ENCODE data around the gene TMEM272.

TMEM272 gene

DNA sequence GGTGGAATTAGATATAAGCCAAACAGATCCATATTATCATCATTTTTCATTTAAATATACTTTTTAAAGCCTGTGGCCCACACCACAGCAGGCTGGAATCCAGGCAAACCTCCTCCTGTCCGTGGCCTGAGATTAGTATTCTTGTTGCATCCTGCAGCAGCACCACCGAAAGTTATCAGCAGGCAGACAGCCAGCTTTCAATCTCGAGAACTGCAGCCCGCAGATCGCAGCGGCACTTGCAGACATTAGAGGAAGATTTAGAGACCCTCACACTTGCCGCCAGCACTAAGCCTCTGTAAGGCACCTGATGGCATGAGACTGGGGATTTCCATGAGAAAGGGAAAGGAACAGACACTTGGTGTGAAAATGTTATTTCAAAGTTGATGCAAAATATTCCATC lies 48.4 kb downstream of the TMEM272 start:
- no peak overlapping the region for H3K4me3 ChIP-seq (ENCODE audit: low read length)
- peaks cover 6% of the 10 kb centered on the region for H3K4me1 ChIP-seq (ENCODE audit: control insufficient read depth, insufficient read depth, low read length)
- H3K27me3 ChIP-seq (ENCODE audit: control insufficient read depth, insufficient read depth, low read length), result no peaks in the 10 kb centered on the region
- no peak overlapping the region for H3K9ac ChIP-seq (ENCODE audit: low read length)
- H3K36me3 ChIP-seq (ENCODE audit: control insufficient read depth, insufficient read depth, low read length), result no peaks in the 10 kb centered on the region
- no peaks in the 10 kb centered on the region for H3K9me3 ChIP-seq (ENCODE audit: control insufficient read depth, low read length)

- no peaks in the 10 kb centered on the region for H3K36me3 ChIP-seq (ENCODE audit: control insufficient read depth, insufficient read depth, low read length)
- H3K9me3 ChIP-seq (ENCODE audit: control insufficient read depth, low read length), result no peaks in the 10 kb centered on the region
- H3K9ac ChIP-seq (ENCODE audit: low read length), result no peak overlapping the region
- no peaks in the 10 kb centered on the region for H3K27me3 ChIP-seq (ENCODE audit: control insufficient read depth, insufficient read depth, low read length)
- no peak overlapping the region for H3K4me3 ChIP-seq (ENCODE audit: low read length)
- no peaks in the 10 kb centered on the region for H3K4me1 ChIP-seq (ENCODE audit: control insufficient read depth, insufficient read depth, low read length)
Observed at GRCh38 chr13:51795419-51795818, 49.6 kb downstream of the TMEM272 start.

GRCh38 chr13:51794964-51795363 lies 50.0 kb downstream of the TMEM272 start:
- no peak overlapping the region for H3K4me3 ChIP-seq (ENCODE audit: low read length)
- H3K4me1 ChIP-seq (ENCODE audit: control insufficient read depth, insufficient read depth, low read length), result no peaks in the 10 kb centered on the region
- no peaks in the 10 kb centered on the region for H3K27me3 ChIP-seq (ENCODE audit: control insufficient read depth, insufficient read depth, low read length)

GRCh38 chr13:51793570-51794271 lies 51.3 kb downstream of the TMEM272 start:
- Histone ChIP-seq H3K9me3 (ENCODE audit: control insufficient read depth, low read length) (no peaks in the 10 kb centered on the region), H3K4me1 (ENCODE audit: control insufficient read depth, insufficient read depth, low read length) (no peaks in the 10 kb centered on the region), H3K36me3 (ENCODE audit: control insufficient read depth, insufficient read depth, low read length) (no peaks in the 10 kb centered on the region), H3K9ac (ENCODE audit: low read length) (no peak overlapping the region), H3K27me3 (ENCODE audit: control insufficient read depth, insufficient read depth, low read length) (no peaks in the 10 kb centered on the region), H3K4me3 (ENCODE audit: low read length) (no peak overlapping the region)

More at GRCh38 chr13:51794964-51795363, 50.0 kb downstream of the TMEM272 start:
- Histone ChIP-seq H3K36me3 (ENCODE audit: control insufficient read depth, insufficient read depth, low read length) (no peaks in the 10 kb centered on the region), H3K9ac (ENCODE audit: low read length) (no peak overlapping the region), H3K9me3 (ENCODE audit: control insufficient read depth, low read length) (no peaks in the 10 kb centered on the region)

- H3K36me3 ChIP-seq (ENCODE audit: control insufficient read depth, insufficient read depth, low read length), result no peaks in the 10 kb centered on the region
- no peaks in the 10 kb centered on the region for H3K27me3 ChIP-seq (ENCODE audit: control insufficient read depth, insufficient read depth, low read length)
- H3K9me3 ChIP-seq (ENCODE audit: control insufficient read depth, low read length), result no peaks in the 10 kb centered on the region
- peaks cover 10% of the 10 kb centered on the region for H3K4me1 ChIP-seq (ENCODE audit: control insufficient read depth, insufficient read depth, low read length)
- no peak overlapping the region for H3K4me3 ChIP-seq (ENCODE audit: low read length)
- H3K9ac ChIP-seq (ENCODE audit: low read length), result no peak overlapping the region
Observed at GRCh38 chr13:51786425-51787265, 58.3 kb downstream of the TMEM272 start.

DNA sequence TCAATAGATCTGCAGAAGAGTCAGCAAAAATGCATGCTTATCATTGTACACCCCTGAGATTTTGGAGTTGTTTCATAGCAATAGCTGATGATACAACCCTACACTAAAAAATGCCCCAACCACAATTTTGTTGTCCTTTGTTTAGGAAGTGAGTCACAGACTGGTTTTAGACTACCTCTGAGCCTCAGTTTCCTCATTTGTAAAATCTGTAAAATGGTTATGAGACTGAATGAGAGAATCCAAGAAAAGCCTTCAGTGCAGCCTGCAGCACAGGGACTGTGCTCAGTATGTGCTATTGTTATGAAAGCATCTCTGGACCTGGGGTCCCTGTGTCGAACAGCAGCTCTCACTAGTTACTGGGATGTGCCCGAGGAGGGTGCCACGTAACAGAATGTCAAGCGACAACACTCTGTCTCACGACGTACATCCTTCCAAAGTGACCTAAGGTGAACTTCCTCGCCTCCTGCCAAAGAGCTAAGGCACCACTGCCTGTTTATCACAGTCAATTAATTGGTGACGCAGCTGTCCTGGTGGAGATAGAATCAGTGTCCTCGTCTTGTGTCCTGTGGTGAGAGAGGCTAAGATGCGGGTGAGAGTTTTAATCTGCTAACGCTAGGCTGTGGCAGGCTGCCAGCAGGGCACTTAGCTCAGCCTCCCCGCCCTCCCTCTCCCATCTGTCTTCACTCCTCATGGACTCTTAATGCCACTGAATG lies 59.1 kb downstream of the TMEM272 start:
- no peaks in the 10 kb centered on the region for H3K36me3 ChIP-seq (ENCODE audit: control insufficient read depth, insufficient read depth, low read length)
- H3K9ac ChIP-seq (ENCODE audit: low read length), result no peak overlapping the region
- H3K4me3 ChIP-seq (ENCODE audit: low read length), result no peak overlapping the region
- H3K9me3 ChIP-seq (ENCODE audit: control insufficient read depth, low read length), result no peaks in the 10 kb centered on the region
- no peaks in the 10 kb centered on the region for H3K27me3 ChIP-seq (ENCODE audit: control insufficient read depth, insufficient read depth, low read length)
- H3K4me1 ChIP-seq (ENCODE audit: control insufficient read depth, insufficient read depth, low read length), result peaks cover 17% of the 10 kb centered on the region

GRCh38 chr13:51784097-51784496 lies 60.9 kb downstream of the TMEM272 start:
- Histone ChIP-seq H3K4me3 (ENCODE audit: low read length) (no peak overlapping the region), H3K27me3 (ENCODE audit: control insufficient read depth, insufficient read depth, low read length) (no peaks in the 10 kb centered on the region), H3K9ac (ENCODE audit: low read length) (no peak overlapping the region), H3K36me3 (ENCODE audit: control insufficient read depth, insufficient read depth, low read length) (no peaks in the 10 kb centered on the region), H3K4me1 (ENCODE audit: control insufficient read depth, insufficient read depth, low read length) (peaks cover 22% of the 10 kb centered on the region), H3K9me3 (ENCODE audit: control insufficient read depth, low read length) (no peaks in the 10 kb centered on the region)

- Histone ChIP-seq H3K4me1 (ENCODE audit: control insufficient read depth, insufficient read depth, low read length) (peaks cover 22% of the 10 kb centered on the region), H3K27me3 (ENCODE audit: control insufficient read depth, insufficient read depth, low read length) (no peaks in the 10 kb centered on the region), H3K4me3 (ENCODE audit: low read length) (no peak overlapping the region)
Observed at GRCh38 chr13:51783428-51784094, 61.4 kb downstream of the TMEM272 start.

GRCh38 chr13:51782026-51782710 lies 62.8 kb downstream of the TMEM272 start:
- Histone ChIP-seq H3K4me1 (ENCODE audit: control insufficient read depth, insufficient read depth, low read length) (peaks cover 22% of the 10 kb centered on the region), H3K9me3 (ENCODE audit: control insufficient read depth, low read length) (no peaks in the 10 kb centered on the region), H3K9ac (ENCODE audit: low read length) (no peak overlapping the region), H3K4me3 (ENCODE audit: low read length) (no peak overlapping the region), H3K27me3 (ENCODE audit: control insufficient read depth, insufficient read depth, low read length) (no peaks in the 10 kb centered on the region), H3K36me3 (ENCODE audit: control insufficient read depth, insufficient read depth, low read length) (no peaks in the 10 kb centered on the region)

More at GRCh38 chr13:51783428-51784094, 61.4 kb downstream of the TMEM272 start:
- no peaks in the 10 kb centered on the region for H3K9me3 ChIP-seq (ENCODE audit: control insufficient read depth, low read length)
- H3K9ac ChIP-seq (ENCODE audit: low read length), result no peak overlapping the region
- no peaks in the 10 kb centered on the region for H3K36me3 ChIP-seq (ENCODE audit: control insufficient read depth, insufficient read depth, low read length)

- no peaks in the 10 kb centered on the region for H3K36me3 ChIP-seq (ENCODE audit: control insufficient read depth, insufficient read depth, low read length)
- no peaks in the 10 kb centered on the region for H3K9me3 ChIP-seq (ENCODE audit: control insufficient read depth, low read length)
- peaks cover 19% of the 10 kb centered on the region for H3K4me1 ChIP-seq (ENCODE audit: control insufficient read depth, insufficient read depth, low read length)
- no peaks in the 10 kb centered on the region for H3K27me3 ChIP-seq (ENCODE audit: control insufficient read depth, insufficient read depth, low read length)
- no peak overlapping the region for H3K4me3 ChIP-seq (ENCODE audit: low read length)
- H3K9ac ChIP-seq (ENCODE audit: low read length), result no peak overlapping the region
Observed at GRCh38 chr13:51781246-51782022, 63.5 kb downstream of the TMEM272 start.

- Histone ChIP-seq H3K9ac (ENCODE audit: low read length) (no peak overlapping the region), H3K27me3 (ENCODE audit: control insufficient read depth, insufficient read depth, low read length) (no peaks in the 10 kb centered on the region), H3K4me1 (ENCODE audit: control insufficient read depth, insufficient read depth, low read length) (peaks cover 15% of the 10 kb centered on the region), H3K9me3 (ENCODE audit: control insufficient read depth, low read length) (no peaks in the 10 kb centered on the region), H3K36me3 (ENCODE audit: control insufficient read depth, insufficient read depth, low read length) (no peaks in the 10 kb centered on the region), H3K4me3 (ENCODE audit: low read length) (no peak overlapping the region)
Observed at GRCh38 chr13:51780099-51780498, 64.9 kb downstream of the TMEM272 start.
